H9 (cell line): Measurements from ENCODE around the gene FSIP2. TPM values are rescaled to one million over a fixed set of nuclear protein-coding genes. Genes with fewer than 3 reads are reported as not detected.

ENCODE experiments used
- DNase-seq: peaks from one replicate; pipeline ENCODE4 v3.0.0-alpha.2; 2017
- H2AFZ ChIP-seq: one replicate; pipeline ENCODE4 v1.6.1; 2013; ENCODE audit warnings: mild to moderate bottlenecking, low read length, control low read depth, moderate library complexity
- H2AK5ac ChIP-seq: 2 replicates; pipeline ENCODE4 v1.6.1; 2013; ENCODE audit warnings: low read length, control low read depth, mixed read lengths; ENCODE audit not compliant: insufficient read length
- H2BK120ac ChIP-seq: one replicate; pipeline ENCODE4 v1.6.1; 2013; ENCODE audit warnings: low read depth, mild to moderate bottlenecking, low read length, control low read depth, inconsistent platforms; ENCODE audit not compliant: poor library complexity, severe bottlenecking
- H2BK12ac ChIP-seq: 2 replicates; pipeline ENCODE4 v1.6.1; 2013; ENCODE audit warnings: low read length, control low read depth, mixed read lengths, low read depth; ENCODE audit not compliant: insufficient read length
- H2BK15ac ChIP-seq: 2 replicates; pipeline ENCODE4 v1.6.1; 2013; ENCODE audit warnings: low read depth, low read length, control low read depth
- H2BK20ac ChIP-seq: one replicate; pipeline ENCODE4 v1.6.1; 2013; ENCODE audit warnings: low read depth, mild to moderate bottlenecking, low read length, control low read depth, inconsistent platforms; ENCODE audit not compliant: poor library complexity, severe bottlenecking
- H2BK5ac ChIP-seq: 2 replicates; pipeline ENCODE4 v1.6.1; 2013; ENCODE audit warnings: low read length, control low read depth, mixed read lengths; ENCODE audit not compliant: insufficient read length
- H3K14ac ChIP-seq: 2 replicates; pipeline ENCODE4 v1.6.1; 2013; ENCODE audit warnings: low read length, control low read depth; ENCODE audit not compliant: insufficient read depth
- H3K18ac ChIP-seq: 2 replicates; pipeline ENCODE4 v1.6.1; 2013; ENCODE audit warnings: low read depth, mild to moderate bottlenecking, mixed read lengths, low read length, control low read depth; ENCODE audit not compliant: insufficient read length
- H3K23ac ChIP-seq: 2 replicates; pipeline ENCODE4 v1.6.1; 2013; ENCODE audit warnings: low read length, control low read depth, mixed read lengths, low read depth; ENCODE audit not compliant: insufficient read length
- H3K23me2 ChIP-seq: 2 replicates; pipeline ENCODE4 v1.6.1; 2013; ENCODE audit warnings: low read depth, mild to moderate bottlenecking, mixed read lengths, low read length, control low read depth; ENCODE audit not compliant: insufficient read length, poor library complexity, severe bottlenecking
- H3K27ac ChIP-seq: 2 replicates; pipeline ENCODE4 v1.5.1; 2013; ENCODE audit warnings: low read length, control low read depth, mixed read lengths, low read depth; ENCODE audit not compliant: insufficient read length
- H3K27me3 ChIP-seq: 2 replicates; pipeline ENCODE4 v1.6.1; 2013; ENCODE audit warnings: low read length, control low read depth, inconsistent platforms; ENCODE audit not compliant: insufficient read depth
- H3K4ac ChIP-seq: 2 replicates; pipeline ENCODE4 v1.6.1; 2013; ENCODE audit warnings: low read depth, mild to moderate bottlenecking, control low read depth, inconsistent platforms, low read length, moderate library complexity
- H3K4me1 ChIP-seq: 2 replicates; pipeline ENCODE4 v1.6.1; 2013; ENCODE audit warnings: low read length, control low read depth, inconsistent platforms; ENCODE audit not compliant: insufficient read depth
- H3K4me2 ChIP-seq: 2 replicates; pipeline ENCODE4 v1.6.1; 2013; ENCODE audit warnings: low read length, control low read depth, mixed read lengths; ENCODE audit not compliant: insufficient read length, insufficient read depth
- H3K56ac ChIP-seq: 2 replicates; pipeline ENCODE4 v1.6.1; 2013; ENCODE audit warnings: low read depth, mild to moderate bottlenecking, mixed read lengths, low read length, control low read depth; ENCODE audit not compliant: insufficient read length
- H3K79me1 ChIP-seq: 2 replicates; pipeline ENCODE4 v1.6.1; 2013; ENCODE audit warnings: low read depth, mild to moderate bottlenecking, moderate library complexity, low read length, control low read depth, inconsistent platforms; ENCODE audit not compliant: insufficient read depth, poor library complexity, severe bottlenecking
- H3K79me2 ChIP-seq: 2 replicates; pipeline ENCODE4 v1.6.1; 2013; ENCODE audit warnings: low read length, control low read depth, inconsistent platforms; ENCODE audit not compliant: insufficient read depth
- H3K9ac ChIP-seq: 2 replicates; pipeline ENCODE4 v1.6.1; 2013; ENCODE audit warnings: low read length, control low read depth, mixed read lengths; ENCODE audit not compliant: insufficient read length; ENCODE audit errors: extremely low read depth
- H3K9me3 ChIP-seq: one replicate; pipeline ENCODE4 v1.6.1; 2013; ENCODE audit warnings: low read depth, low read length, inconsistent platforms; ENCODE audit not compliant: control insufficient read depth
- H3T11ph ChIP-seq: one replicate; pipeline ENCODE4 v1.6.1; 2013; ENCODE audit warnings: mild to moderate bottlenecking, low read length, control low read depth, inconsistent platforms
- H4K20me1 ChIP-seq: one replicate; pipeline ENCODE4 v1.6.1; 2013; ENCODE audit not compliant: control insufficient read depth, insufficient read length, insufficient read depth
- H4K5ac ChIP-seq: 2 replicates; pipeline ENCODE4 v1.6.1; 2013; ENCODE audit warnings: low read depth, mild to moderate bottlenecking, mixed read lengths, low read length, control low read depth; ENCODE audit not compliant: insufficient read length
- H4K8ac ChIP-seq: replicated peaks from 2 replicates; pipeline ENCODE4 v1.6.1; 2013; ENCODE audit warnings: low read length, control low read depth, mixed read lengths, low read depth; ENCODE audit not compliant: insufficient read length
- H4K91ac ChIP-seq: 2 replicates; pipeline ENCODE4 v1.6.1; 2013; ENCODE audit warnings: low read depth, mild to moderate bottlenecking, moderate library complexity, mixed read lengths, low read length, control low read depth; ENCODE audit not compliant: insufficient read length
- H3K27ac Mint-ChIP-seq, 3 experiments: 2 replicates in 2 of 3; 3 replicates in 1 of 3; pipeline ENCODE4 v1.8.0; 2020 to 2021; ENCODE audit warnings: mixed read lengths in 3 of 3, mild to moderate bottlenecking in 1 of 3, moderate library complexity in 1 of 3
- H3K27me3 Mint-ChIP-seq: 2 replicates; pipeline ENCODE4 v1.8.0; 2021; ENCODE audit warnings: low read depth, mild to moderate bottlenecking, moderate library complexity, mixed read lengths
- H3K36me3 Mint-ChIP-seq, 3 experiments: 2 replicates in 2 of 3; 3 replicates in 1 of 3; pipeline ENCODE4 v1.8.0; 2020 to 2021; ENCODE audit warnings: low read depth in 3 of 3, mixed read lengths in 3 of 3; ENCODE audit not compliant: insufficient read depth in 1 of 3
- H3K4me1 Mint-ChIP-seq, 2 experiments: 2 replicates each; pipeline ENCODE4 v1.8.0; 2020; ENCODE audit warnings: mixed read lengths in 2 of 2
- H3K4me3 Mint-ChIP-seq, 2 experiments: 2 replicates in 1 of 2; 3 replicates in 1 of 2; pipeline ENCODE4 v1.8.0; 2020 to 2021; ENCODE audit warnings: mild to moderate bottlenecking in 2 of 2, mixed read lengths in 2 of 2, moderate library complexity in 1 of 2
- H3K9me3 Mint-ChIP-seq, 2 experiments: 2 replicates in 1 of 2; 3 replicates in 1 of 2; pipeline ENCODE4 v1.8.0; 2020; ENCODE audit warnings: mild to moderate bottlenecking in 2 of 2, mixed read lengths in 2 of 2, moderate library complexity in 1 of 2
- CTCF ChIP-seq: fragments of 200-600 bp; sonication (generic); conservative IDR thresholded peaks from 3 replicates; pipeline ENCODE4 v1.8.0; 2021; ENCODE audit warnings: antibody characterized with exemption, mild to moderate bottlenecking
- total RNA-seq: library from RNA; stranded (reverse); gene quantifications from 2 replicates; pipeline ENCODE4 v1.2.1, GENCODE V29; 2021

FSIP2 gene
- total RNA-seq, 1 experiment from 2014 or later = 2.4 TPM

- no peaks in the 10 kb centered on the region for H3K27me3 Mint-ChIP-seq
- DNase-seq = no peak
Measured at GRCh38 chr2:185857691-185858090, 119.1 kb downstream of the FSIP2 start.

More at GRCh38 chr2:185857691-185858090, 119.1 kb downstream of the FSIP2 start:
- no peak overlapping the region for H3K4me2 ChIP-seq
- no peaks in the 10 kb centered on the region; the same call in 1 of the 2 replicates for H3K79me2 ChIP-seq
- Mint-ChIP-seq H3K9me3 (no peaks in the 10 kb centered on the region), H3K27ac (no peak overlapping the region), H3K4me3 (no peak overlapping the region), H3K36me3 (no peaks in the 10 kb centered on the region), H3K4me1 (peaks cover 3 to 8% of the 10 kb centered on the region in 2 experiments; a peak in 2 of 4 replicates)
- H3K9me3 ChIP-seq = no peaks in the 10 kb centered on the region
- no peak overlapping the region for H3K27ac ChIP-seq
- no peak overlapping the region for H3K4ac ChIP-seq
- H2BK5ac ChIP-seq = no peak overlapping the region
- no peaks in the 10 kb centered on the region for H4K20me1 ChIP-seq
- H4K91ac ChIP-seq = no peak overlapping the region
- H3K56ac ChIP-seq = no peak overlapping the region
- TF ChIP-seq CTCF = no peak
- no peak overlapping the region for H3K14ac ChIP-seq
- H3K27me3 ChIP-seq = no peaks in the 10 kb centered on the region
- H2AFZ ChIP-seq = no peak overlapping the region
- H3K4me1 ChIP-seq = no peaks in the 10 kb centered on the region
- no peak overlapping the region for H2BK15ac ChIP-seq
- H4K5ac ChIP-seq = no peak overlapping the region
- no peak overlapping the region for H3T11ph ChIP-seq
- no peaks in the 10 kb centered on the region for H3K23me2 ChIP-seq
- H2BK12ac ChIP-seq = no peak overlapping the region
- no peak overlapping the region for H4K8ac ChIP-seq
- H3K9ac ChIP-seq = no peak overlapping the region
- no peak overlapping the region for H3K18ac ChIP-seq
- H3K23ac ChIP-seq = no peak overlapping the region
- H2BK20ac ChIP-seq = no peak overlapping the region
- H3K79me1 ChIP-seq = no peaks in the 10 kb centered on the region
- no peak overlapping the region for H2AK5ac ChIP-seq
- H2BK120ac ChIP-seq = no peak overlapping the region
